HG03064 (cell line): ENCODE data around the gene PDZRN4.
"Not testable (repeated sequence)": the region's sequence is repeated elsewhere in the genome, so short reads cannot be mapped to it uniquely, and the experiment has no call there.

Source experiments
- ATAC-seq: cut with Tn5 transposase; IDR thresholded peaks from one replicate; pipeline ENCODE4 v1.9.1; 2021; ENCODE audit warnings: low read depth; ENCODE audit not compliant: unreplicated experiment

Gene PDZRN4

GRCh38 chr12:41213107-41213506, 25.0 kb downstream of the PDZRN4 start:
- ATAC-seq: no peak

- ATAC-seq: no peak
These were observed 25.5 kb downstream of the PDZRN4 start for GRCh38 chr12:41213648-41214047.

- no peak for ATAC-seq
These were observed 29.6 kb downstream of the PDZRN4 start for GRCh38 chr12:41217727-41218126.

- no peak for ATAC-seq
These were observed 32.8 kb downstream of the PDZRN4 start for GRCh38 chr12:41220931-41221330.

GRCh38 chr12:41221491-41221890, 33.4 kb downstream of the PDZRN4 start:
- no peak for ATAC-seq

- ATAC-seq: no peak
These were observed 35.5 kb downstream of the PDZRN4 start for GRCh38 chr12:41223600-41223999.

- no peak for ATAC-seq
These were observed 35.9 kb downstream of the PDZRN4 start for GRCh38 chr12:41224066-41224465.

GRCh38 chr12:41225179-41225578, 37.1 kb downstream of the PDZRN4 start:
- ATAC-seq: no peak

GRCh38 chr12:41228066-41228820, 40.1 kb downstream of the PDZRN4 start:
- no peak for ATAC-seq

GRCh38 chr12:41230756-41231155, 42.6 kb downstream of the PDZRN4 start:
- no peak for ATAC-seq

GRCh38 chr12:41234692-41235091, 46.6 kb downstream of the PDZRN4 start:
- ATAC-seq: no peak

- no peak for ATAC-seq
These were observed 54.5 kb downstream of the PDZRN4 start for GRCh38 chr12:41242603-41243002.

- ATAC-seq: no peak
These were observed 60.3 kb downstream of the PDZRN4 start for GRCh38 chr12:41248391-41248790.

- no peak for ATAC-seq
These were observed 62.6 kb downstream of the PDZRN4 start for GRCh38 chr12:41250748-41251147.

GRCh38 chr12:41254004-41254914, 66.1 kb downstream of the PDZRN4 start:
- ATAC-seq: no peak

- ATAC-seq: not testable (repeated sequence)
These were observed 75.1 kb downstream of the PDZRN4 start for GRCh38 chr12:41263196-41263595.

GRCh38 chr12:41264281-41264680, 76.2 kb downstream of the PDZRN4 start:
- ATAC-seq: no peak

GRCh38 chr12:41269056-41269455, 80.9 kb downstream of the PDZRN4 start:
- no peak for ATAC-seq

GRCh38 chr12:41271489-41271888, 83.4 kb downstream of the PDZRN4 start:
- ATAC-seq: no peak

- no peak for ATAC-seq
These were observed 86.5 kb downstream of the PDZRN4 start for GRCh38 chr12:41274643-41275042.

- no peak for ATAC-seq
These were observed 89.2 kb downstream of the PDZRN4 start for GRCh38 chr12:41277100-41277945.
